Heart right ventricle (tissue), 16 donors: ENCODE data around the gene PCDHGA1. TPM values are rescaled to one million over a fixed set of nuclear protein-coding genes. Genes with fewer than 3 reads are reported as not detected.

ENCODE experiments used
- ATAC-seq, 8 donors: fragments of 200-7000 bp; cut with Tn5 transposase; one replicate each; pipeline ENCODE4 v1.9.1; 2020; ENCODE audit warnings: mild to moderate bottlenecking in 8 of 8, moderate library complexity in 8 of 8, moderate number of reproducible peaks in 1 of 8
- DNase-seq, 2 donors: peaks; one replicate each; pipeline ENCODE4 v3.0.0-alpha.2; 2020
- H3K27ac ChIP-seq, 10 donors: fragments of 200-600 bp; sonication (generic) in 2 of 10; one replicate each; pipeline versions ENCODE4 v1.5.0 to v1.8.0; 2020 to 2022; ENCODE audit warnings: mild to moderate bottlenecking in 3 of 10
- H3K27me3 ChIP-seq, 7 donors: fragments of 200-600 bp; one replicate each; pipeline ENCODE4 v1.8.0; 2021 to 2022; ENCODE audit warnings: mild to moderate bottlenecking in 2 of 7
- H3K36me3 ChIP-seq, 9 donors: fragments of 200-600 bp; sonication (generic) in 1 of 9; one replicate each; pipeline versions ENCODE4 v1.5.0 to v1.8.0; 2020 to 2022; ENCODE audit warnings: mild to moderate bottlenecking in 2 of 9
- H3K4me1 ChIP-seq, 9 donors: fragments of 200-600 bp; sonication (generic) in 1 of 9; one replicate each; pipeline versions ENCODE4 v1.5.0 to v1.8.0; 2020 to 2022; ENCODE audit warnings: mild to moderate bottlenecking in 4 of 9
- H3K4me3 ChIP-seq, 10 donors: fragments of 200-600 bp; sonication (generic) in 2 of 10; one replicate each; pipeline versions ENCODE4 v1.5.0 to v1.8.0; 2020 to 2022; ENCODE audit warnings: mild to moderate bottlenecking in 7 of 10, moderate library complexity in 2 of 10
- H3K9me3 ChIP-seq, 11 donors: fragments of 200-600 bp in 10 of 11; sonication (generic) in 2 of 11; one replicate each; pipeline versions ENCODE4 v1.5.0 to v1.8.0; 2013 to 2022; ENCODE audit warnings: mild to moderate bottlenecking in 2 of 11, control low read depth in 1 of 11, moderate library complexity in 1 of 11
- WGBS, 2 donors: extraction: QIAGEN DNeasy Blood & Tissue Kit; methylation state at CpG; one replicate each; pipeline ENCODE4 v1.1.7; 2013; ENCODE audit warnings: inconsistent platforms in 1 of 2; 5-methylcytosine and 5-hydroxymethylcytosine counted together
- intact Hi-C, 10 donors: fragments of 100-400 bp; cut with DNase I; formaldehyde crosslinking; loops; one replicate each; pipeline versions ENCODE4 v1.11.1 to v1.14.2; 2022
- polyA plus RNA-seq, 2 donors: library from polyadenylated mRNA; stranded (reverse); fragments of 200-250 nt; gene quantifications; one replicate each; pipeline ENCODE4 v1.2.3, GENCODE V29; 2013
- total RNA-seq, 10 donors: library from RNA; stranded (reverse); fragmentation: NEBNext Ultra II Directional in 3 of 10; extraction: Animal tissue kit (Norgen Biotek cat#: 25700) in 3 of 10; gene quantifications; one replicate each; pipeline versions ENCODE4 v1.2.1 to v1.2.4, GENCODE V29; 2021 to 2023
- TF ChIP-seq, protein P1 (sequence below), 9 donors: fragments of 200-600 bp; sonication (generic) in 2 of 9; IDR thresholded peaks; one replicate each; pipeline versions ENCODE4 v1.5.0 to v1.8.0; 2021 to 2022; ENCODE audit warnings: antibody characterized with exemption in 9 of 9, mild to moderate bottlenecking in 5 of 9, moderate library complexity in 1 of 9
- donor health status: Arrhythmogenic right ventricular cardiomyopathy.
- donor health status: ischemic (EF 13 %, LVEDD 7.1; RV severe dilation, severe dysfunction).
- donor health status: healthy with polysubstance abuse.
- donor health status: DM: no; HTN: yes; CAD: no.
- donor health status: DM: no; HTN: no; CAD: no.
- donor health status: ischemic (EF 25% LVEDD 6.9; RV normal size, moderate dysfunction).
- donor health status: ischemic (EF 25% LVEDD 5.7; RV mildly dilated, moderate dysfunction).
- donor health status: healthy.
- donor health status: DM: yes; HTN: yes; CAD: no.
- donor health status: Ischemic cardiomyopathy.
- donor health status: ischemic (EF 35%, LVEDD 5.7; RV mildly dilated, moderate dysfunction).
- donor health status: nonischemic (EF 11% LVEDD 7.7; RV severe dilation, severe dysfunction).
- donor health status: DM: yes; HTN: yes; CAD: no.
- donor health status: PGD.
- donor health status: ischemic (EF 29% LVEDD 5.4; RV normal size, mild dysfunction).
- donor health status: nonischemic (EF 23%, LVEDD 6.1; RV moderate dilation, normal function).

Gene PCDHGA1
- total and polyA plus RNA-seq, 12 donors: 0.57 to 5.0 (median 2.6) TPM

DNA sequence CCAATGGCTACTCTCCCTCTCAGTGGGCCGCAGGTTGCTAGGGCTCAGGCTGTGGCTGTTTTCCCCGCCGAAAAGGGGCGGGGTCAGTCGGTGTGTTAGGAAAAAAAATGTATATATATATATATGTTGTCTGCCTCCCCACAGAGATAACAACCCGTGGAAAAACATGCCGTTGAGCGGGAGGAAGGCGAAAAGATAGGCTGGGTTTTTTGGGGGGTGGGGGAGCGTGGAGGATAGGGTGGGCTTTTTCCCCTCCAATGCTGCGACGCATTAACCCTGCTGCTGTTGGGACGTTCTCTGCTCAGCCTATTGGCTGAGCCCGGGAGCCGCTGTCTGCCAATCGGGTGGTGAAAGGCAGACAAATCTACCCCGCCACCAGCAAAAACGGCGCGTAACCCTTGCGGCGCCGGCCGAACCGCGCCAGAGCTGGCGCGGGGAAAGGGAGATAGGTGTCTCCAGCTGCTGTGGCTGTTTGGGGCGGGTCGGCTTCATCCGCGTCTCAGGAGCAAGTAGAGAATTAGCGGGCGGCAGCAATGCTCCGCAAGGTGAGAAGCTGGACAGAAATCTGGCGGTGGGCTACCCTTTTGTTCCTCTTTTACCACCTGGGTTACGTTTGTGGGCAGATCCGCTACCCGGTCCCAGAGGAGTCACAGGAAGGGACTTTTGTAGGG lies 154.5 kb downstream of the PCDHGA1 start, which contains the start of gene PCDHGC4:
PCDHGC4 (plus strand) TSS at position 390 of the 671 bp plus-strand sequence; CDS start at position 534, 144 bp downstream.
- H3K9me3 ChIP-seq: no peaks in the 10 kb centered on the region
- peak in 5 of 8 donors; percentile 9 to 54 (median 35) for ATAC-seq
- H3K4me3 ChIP-seq: peak within 1 kb of the TSS in 9 of 10 donors; percentile 18 to 48 (median 45)
- H3K27me3 ChIP-seq: peaks cover 0 to 38% (median 0%) of the 10 kb centered on the region in 7 donors
- H3K4me1 ChIP-seq: peaks cover under 1 to 96% (median 44%) of the 10 kb centered on the region in 9 donors
- intact Hi-C loops: no loop called here
- TF ChIP-seq, protein P1, sequence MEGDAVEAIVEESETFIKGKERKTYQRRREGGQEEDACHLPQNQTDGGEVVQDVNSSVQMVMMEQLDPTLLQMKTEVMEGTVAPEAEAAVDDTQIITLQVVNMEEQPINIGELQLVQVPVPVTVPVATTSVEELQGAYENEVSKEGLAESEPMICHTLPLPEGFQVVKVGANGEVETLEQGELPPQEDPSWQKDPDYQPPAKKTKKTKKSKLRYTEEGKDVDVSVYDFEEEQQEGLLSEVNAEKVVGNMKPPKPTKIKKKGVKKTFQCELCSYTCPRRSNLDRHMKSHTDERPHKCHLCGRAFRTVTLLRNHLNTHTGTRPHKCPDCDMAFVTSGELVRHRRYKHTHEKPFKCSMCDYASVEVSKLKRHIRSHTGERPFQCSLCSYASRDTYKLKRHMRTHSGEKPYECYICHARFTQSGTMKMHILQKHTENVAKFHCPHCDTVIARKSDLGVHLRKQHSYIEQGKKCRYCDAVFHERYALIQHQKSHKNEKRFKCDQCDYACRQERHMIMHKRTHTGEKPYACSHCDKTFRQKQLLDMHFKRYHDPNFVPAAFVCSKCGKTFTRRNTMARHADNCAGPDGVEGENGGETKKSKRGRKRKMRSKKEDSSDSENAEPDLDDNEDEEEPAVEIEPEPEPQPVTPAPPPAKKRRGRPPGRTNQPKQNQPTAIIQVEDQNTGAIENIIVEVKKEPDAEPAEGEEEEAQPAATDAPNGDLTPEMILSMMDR (IDR thresholded peaks at IDR 0.05): no peak
- DNase-seq: no peak
- WGBS, 2 donors: 12 to 15% methylated on average over 39 of the region's 39 CpGs
- peak within 1 kb of the TSS in 2 of 10 donors; percentile 4 to 31 for H3K27ac ChIP-seq
- peaks cover 0 to 33% (median 6%) of the 10 kb centered on the region in 9 donors for H3K36me3 ChIP-seq

DNA sequence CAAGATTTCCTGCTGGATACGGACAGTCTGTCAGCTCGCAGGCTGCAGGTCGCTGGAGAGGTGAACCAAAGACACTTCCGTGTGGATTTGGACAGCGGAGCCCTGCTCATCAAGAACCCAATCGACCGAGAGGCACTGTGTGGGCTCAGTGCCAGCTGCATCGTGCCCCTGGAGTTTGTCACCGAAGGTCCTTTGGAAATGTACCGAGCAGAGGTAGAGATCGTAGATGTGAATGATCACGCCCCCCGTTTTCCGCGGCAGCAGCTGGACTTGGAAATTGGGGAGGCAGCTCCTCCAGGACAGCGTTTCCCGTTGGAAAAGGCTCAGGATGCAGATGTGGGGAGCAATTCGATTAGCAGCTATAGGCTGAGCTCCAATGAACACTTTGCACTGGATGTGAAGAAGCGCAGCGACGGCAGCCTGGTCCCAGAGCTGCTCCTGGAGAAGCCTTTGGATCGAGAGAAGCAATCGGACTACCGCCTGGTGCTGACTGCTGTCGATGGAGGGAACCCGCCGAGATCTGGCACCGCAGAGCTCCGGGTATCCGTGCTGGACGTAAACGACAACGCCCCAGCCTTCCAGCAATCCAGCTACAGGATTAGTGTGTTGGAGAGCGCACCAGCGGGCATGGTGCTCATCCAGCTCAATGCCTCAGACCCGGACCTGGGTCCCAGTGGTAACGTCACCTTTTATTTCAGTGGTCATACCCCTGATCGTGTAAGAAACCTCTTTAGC lies 155.2 kb downstream of the PCDHGA1 start:
- Histone ChIP-seq H3K27ac (peak overlapping the region in 2 of 10 donors; percentile 4 to 31), H3K4me3 (peak overlapping the region in 9 of 10 donors; percentile 18 to 48 (median 45)), H3K4me1 (peaks cover 0 to 90% (median 40%) of the 10 kb centered on the region in 9 donors), H3K9me3 (no peaks in the 10 kb centered on the region), H3K27me3 (peaks cover 0 to 45% (median 0%) of the 10 kb centered on the region in 7 donors), H3K36me3 (peaks cover 0 to 40% (median 11%) of the 10 kb centered on the region in 9 donors)
- DNase-seq (no peak), ATAC-seq (peak in 3 of 8 donors; percentile 12 to 20 (median 17))
- 51% methylated on average over 38 of the region's 38 CpGs for WGBS, 2 donors
- intact Hi-C loops: no loop called here
- TF ChIP-seq, protein P1 (IDR thresholded peaks at IDR 0.05): no peak

DNA sequence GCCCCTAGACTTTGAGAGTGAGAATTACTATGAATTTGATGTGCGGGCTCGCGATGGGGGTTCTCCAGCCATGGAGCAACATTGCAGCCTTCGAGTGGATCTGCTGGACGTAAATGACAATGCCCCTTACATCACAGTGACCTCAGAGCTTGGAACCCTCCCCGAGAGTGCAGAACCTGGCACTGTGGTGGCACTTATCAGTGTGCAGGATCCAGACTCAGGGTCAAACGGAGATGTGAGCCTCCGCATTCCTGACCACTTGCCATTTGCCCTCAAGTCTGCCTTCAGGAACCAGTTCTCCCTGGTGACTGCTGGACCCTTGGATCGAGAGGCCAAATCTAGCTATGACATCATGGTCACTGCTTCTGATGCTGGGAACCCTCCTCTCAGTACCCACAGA lies 155.8 kb downstream of the PCDHGA1 start:
- no peak overlapping the region for H3K27ac ChIP-seq
- intact Hi-C loops: no loop called here
- H3K9me3 ChIP-seq: no peaks in the 10 kb centered on the region
- WGBS, 2 donors: 85% methylated on average over 9 of the region's 9 CpGs
- TF ChIP-seq, protein P1 (IDR thresholded peaks at IDR 0.05): no peak
- DNase-seq (no peak), ATAC-seq (no peak)
- H3K27me3 ChIP-seq: peaks cover 0 to 51% (median 0%) of the 10 kb centered on the region in 7 donors
- H3K4me1 ChIP-seq: peaks cover 0 to 84% (median 40%) of the 10 kb centered on the region in 9 donors
- no peak overlapping the region for H3K4me3 ChIP-seq
- peaks cover 0 to 46% (median 11%) of the 10 kb centered on the region in 9 donors for H3K36me3 ChIP-seq

DNA sequence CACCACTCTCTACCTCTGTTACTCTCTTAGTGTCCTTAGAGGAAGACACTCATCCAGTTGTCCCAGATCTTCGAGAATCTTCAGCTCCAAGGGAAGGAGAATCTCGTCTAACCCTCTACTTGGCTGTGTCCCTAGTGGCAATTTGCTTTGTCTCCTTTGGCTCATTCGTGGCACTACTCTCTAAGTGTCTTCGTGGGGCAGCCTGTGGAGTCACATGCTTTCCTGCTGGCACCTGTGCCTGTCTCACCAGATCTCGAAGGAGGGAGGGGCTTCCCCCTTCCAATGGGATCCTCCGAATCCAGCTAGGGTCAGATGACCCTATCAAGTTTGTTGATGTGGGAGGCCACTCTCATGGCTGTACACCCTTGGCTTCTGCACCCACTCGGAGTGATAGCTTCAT lies 156.8 kb downstream of the PCDHGA1 start:
- TF ChIP-seq, protein P1 (IDR thresholded peaks at IDR 0.05): no peak
- Histone ChIP-seq H3K27me3 (peaks cover 0 to 62% (median 0%) of the 10 kb centered on the region in 7 donors), H3K9me3 (no peaks in the 10 kb centered on the region), H3K27ac (no peak overlapping the region), H3K36me3 (peaks cover 0 to 57% (median 11%) of the 10 kb centered on the region in 9 donors), H3K4me3 (no peak overlapping the region), H3K4me1 (peaks cover under 1 to 76% (median 43%) of the 10 kb centered on the region in 9 donors)
- intact Hi-C loops: no loop called here
- WGBS, 2 donors: 71 to 77% methylated on average over 7 of the region's 7 CpGs
- DNase-seq (no peak), ATAC-seq (no peak)
